Measurements from ENCODE around the gene CDS2.

- TF ChIP-seq, protein P1, sequence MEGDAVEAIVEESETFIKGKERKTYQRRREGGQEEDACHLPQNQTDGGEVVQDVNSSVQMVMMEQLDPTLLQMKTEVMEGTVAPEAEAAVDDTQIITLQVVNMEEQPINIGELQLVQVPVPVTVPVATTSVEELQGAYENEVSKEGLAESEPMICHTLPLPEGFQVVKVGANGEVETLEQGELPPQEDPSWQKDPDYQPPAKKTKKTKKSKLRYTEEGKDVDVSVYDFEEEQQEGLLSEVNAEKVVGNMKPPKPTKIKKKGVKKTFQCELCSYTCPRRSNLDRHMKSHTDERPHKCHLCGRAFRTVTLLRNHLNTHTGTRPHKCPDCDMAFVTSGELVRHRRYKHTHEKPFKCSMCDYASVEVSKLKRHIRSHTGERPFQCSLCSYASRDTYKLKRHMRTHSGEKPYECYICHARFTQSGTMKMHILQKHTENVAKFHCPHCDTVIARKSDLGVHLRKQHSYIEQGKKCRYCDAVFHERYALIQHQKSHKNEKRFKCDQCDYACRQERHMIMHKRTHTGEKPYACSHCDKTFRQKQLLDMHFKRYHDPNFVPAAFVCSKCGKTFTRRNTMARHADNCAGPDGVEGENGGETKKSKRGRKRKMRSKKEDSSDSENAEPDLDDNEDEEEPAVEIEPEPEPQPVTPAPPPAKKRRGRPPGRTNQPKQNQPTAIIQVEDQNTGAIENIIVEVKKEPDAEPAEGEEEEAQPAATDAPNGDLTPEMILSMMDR (IDR thresholded peaks at IDR 0.05; ENCODE audit: low read depth, low read length, missing input control), result peak; percentile 45
- TF ChIP-seq, protein P2, sequence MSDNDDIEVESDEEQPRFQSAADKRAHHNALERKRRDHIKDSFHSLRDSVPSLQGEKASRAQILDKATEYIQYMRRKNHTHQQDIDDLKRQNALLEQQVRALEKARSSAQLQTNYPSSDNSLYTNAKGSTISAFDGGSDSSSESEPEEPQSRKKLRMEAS (IDR thresholded peaks at IDR 0.05), result no peak
- TF ChIP-seq EGR1 (IDR thresholded peaks at IDR 0.05; ENCODE audit: low read depth in 2 of 2), result peak in 1 of 2 donors; percentile 49
- TF ChIP-seq RAD21 (IDR thresholded peaks at IDR 0.05), result peak; percentile 91 to 92
- peak; percentile 91 for TF ChIP-seq SP1 (IDR thresholded peaks at IDR 0.05)
- TF ChIP-seq, protein P3, sequence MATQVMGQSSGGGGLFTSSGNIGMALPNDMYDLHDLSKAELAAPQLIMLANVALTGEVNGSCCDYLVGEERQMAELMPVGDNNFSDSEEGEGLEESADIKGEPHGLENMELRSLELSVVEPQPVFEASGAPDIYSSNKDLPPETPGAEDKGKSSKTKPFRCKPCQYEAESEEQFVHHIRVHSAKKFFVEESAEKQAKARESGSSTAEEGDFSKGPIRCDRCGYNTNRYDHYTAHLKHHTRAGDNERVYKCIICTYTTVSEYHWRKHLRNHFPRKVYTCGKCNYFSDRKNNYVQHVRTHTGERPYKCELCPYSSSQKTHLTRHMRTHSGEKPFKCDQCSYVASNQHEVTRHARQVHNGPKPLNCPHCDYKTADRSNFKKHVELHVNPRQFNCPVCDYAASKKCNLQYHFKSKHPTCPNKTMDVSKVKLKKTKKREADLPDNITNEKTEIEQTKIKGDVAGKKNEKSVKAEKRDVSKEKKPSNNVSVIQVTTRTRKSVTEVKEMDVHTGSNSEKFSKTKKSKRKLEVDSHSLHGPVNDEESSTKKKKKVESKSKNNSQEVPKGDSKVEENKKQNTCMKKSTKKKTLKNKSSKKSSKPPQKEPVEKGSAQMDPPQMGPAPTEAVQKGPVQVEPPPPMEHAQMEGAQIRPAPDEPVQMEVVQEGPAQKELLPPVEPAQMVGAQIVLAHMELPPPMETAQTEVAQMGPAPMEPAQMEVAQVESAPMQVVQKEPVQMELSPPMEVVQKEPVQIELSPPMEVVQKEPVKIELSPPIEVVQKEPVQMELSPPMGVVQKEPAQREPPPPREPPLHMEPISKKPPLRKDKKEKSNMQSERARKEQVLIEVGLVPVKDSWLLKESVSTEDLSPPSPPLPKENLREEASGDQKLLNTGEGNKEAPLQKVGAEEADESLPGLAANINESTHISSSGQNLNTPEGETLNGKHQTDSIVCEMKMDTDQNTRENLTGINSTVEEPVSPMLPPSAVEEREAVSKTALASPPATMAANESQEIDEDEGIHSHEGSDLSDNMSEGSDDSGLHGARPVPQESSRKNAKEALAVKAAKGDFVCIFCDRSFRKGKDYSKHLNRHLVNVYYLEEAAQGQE (IDR thresholded peaks at IDR 0.05), result peak; percentile 79
- peak; percentile 21 for TF ChIP-seq ZBTB33 (IDR thresholded peaks at IDR 0.05)
- no peak for TF ChIP-seq FOXA1 (IDR thresholded peaks at IDR 0.05)
- TF ChIP-seq, protein P4, sequence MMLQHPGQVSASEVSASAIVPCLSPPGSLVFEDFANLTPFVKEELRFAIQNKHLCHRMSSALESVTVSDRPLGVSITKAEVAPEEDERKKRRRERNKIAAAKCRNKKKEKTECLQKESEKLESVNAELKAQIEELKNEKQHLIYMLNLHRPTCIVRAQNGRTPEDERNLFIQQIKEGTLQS (IDR thresholded peaks at IDR 0.05), result peak; percentile 19
- TF ChIP-seq TAF1 (conservative IDR thresholded peaks at IDR 0.05), result no peak
- TF ChIP-seq JUND (IDR thresholded peaks at IDR 0.05), result no peak
- TF ChIP-seq YY1 (IDR thresholded peaks at IDR 0.05), result peak; percentile 95
- peak; percentile 74 for TF ChIP-seq NR2F2 (IDR thresholded peaks at IDR 0.05)
- peak; percentile 55 to 64 for TF ChIP-seq RXRA (IDR thresholded peaks at IDR 0.05)
Measured at GRCh38 chr20:5126512-5127203, at the start of gene CDS2.
